ENCODE results near the gene GM2A. TPM values are rescaled to one million over a fixed set of nuclear protein-coding genes. Genes with fewer than 3 reads are reported as not detected.

The GM2A gene
- total and polyA plus RNA-seq, 2 of the 8 experiments (the other 6 are each of a cell fraction or from before 2014, with no cell fraction given): 18.5 to 32.2 TPM

DNA sequence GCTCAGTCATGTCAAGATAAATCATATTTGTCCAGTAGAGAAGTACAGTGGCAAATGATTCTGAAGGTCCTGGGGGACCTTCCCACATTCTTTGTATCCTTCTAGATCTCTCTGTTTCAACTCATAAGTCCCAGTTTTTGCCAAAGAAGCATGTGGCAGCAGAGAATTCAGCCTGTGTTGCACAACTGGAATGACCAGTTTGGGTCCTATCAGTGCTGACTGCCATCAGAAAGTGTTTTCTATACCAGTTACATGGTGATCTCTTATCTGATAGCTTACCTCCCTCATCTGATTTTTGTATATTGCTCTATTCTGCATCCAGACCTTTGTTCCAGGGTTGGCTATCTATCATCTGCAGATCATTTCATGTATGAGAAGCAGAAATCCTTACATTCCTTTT, 21.7 kb downstream of the GM2A start:
- FAIRE-seq: no peak
- H3K79me1 ChIP-seq (ENCODE audit: low read depth, low read length): no peaks in the 10 kb centered on the region
- no peak overlapping the region for H3K4me2 ChIP-seq (ENCODE audit: insufficient read depth in 1 of 2, low read depth in 2 of 2, low read length in 2 of 2)
- no peak overlapping the region for H4K5ac ChIP-seq (ENCODE audit: insufficient read length, low read depth, low read length)
- no peak overlapping the region for H2BK12ac ChIP-seq (ENCODE audit: low read depth, low read length)
- no peaks in the 10 kb centered on the region for H3K23me2 ChIP-seq (ENCODE audit: low read depth, low read length)
- H4K8ac ChIP-seq (ENCODE audit: extremely low read depth, insufficient read depth, low read length): no peak overlapping the region
- H3K9me3 ChIP-seq (ENCODE audit: insufficient read depth in 2 of 2, low read depth in 1 of 2, low read length in 1 of 2): no peaks in the 10 kb centered on the region
- H2AFZ ChIP-seq (ENCODE audit: low read length): no peak overlapping the region
- H2BK20ac ChIP-seq (ENCODE audit: low read length): no peak overlapping the region
- H2BK5ac ChIP-seq (ENCODE audit: low read depth, low read length): no peak overlapping the region
- no peaks in the 10 kb centered on the region; a peak in 1 of 8 replicates for H3K36me3 ChIP-seq (ENCODE audit: control insufficient read depth in 2 of 4, insufficient read depth in 4 of 4, low read length in 3 of 4)
- H2AK5ac ChIP-seq (ENCODE audit: low read depth, low read length): no peak overlapping the region
- no peak overlapping the region for H3K27ac ChIP-seq (ENCODE audit: low read depth, low read length)
- no peak overlapping the region for H3K14ac ChIP-seq (ENCODE audit: insufficient read length)
- no peaks in the 10 kb centered on the region for H4K20me1 ChIP-seq (replicated peaks in 1 of 2; ENCODE audit: control insufficient read depth in 1 of 2, insufficient read depth in 2 of 2, low read length in 2 of 2)
- no peak overlapping the region for H3K9ac ChIP-seq (replicated peaks in 1 of 4; ENCODE audit: extremely low read depth in 1 of 4, low read depth in 3 of 4, low read length in 3 of 4)
- no peak for DNase-seq (ENCODE audit: low read depth in 1 of 2, low spot score in 2 of 2)
- no peak overlapping the region for H3K56ac ChIP-seq (replicated peaks; ENCODE audit: insufficient read length, low read depth, low read length)
- POLR2A ChIA-PET (ENCODE audit: partially characterized antibody): no interaction called here
- H2BK120ac ChIP-seq (replicated peaks; ENCODE audit: low read depth, low read length): no peak overlapping the region
- no peak overlapping the region for H3K23ac ChIP-seq (ENCODE audit: insufficient read length)
- CTCF ChIA-PET (ENCODE audit: partially characterized antibody): interaction anchor here (0.8 to 3.1 kb wide), 8 partner anchors 8 to 378 kb away, joined by 3 to 12 read pairs (median 3); no protein-coding TSS in a partner anchor
- no peak overlapping the region for H4K91ac ChIP-seq (replicated peaks; ENCODE audit: insufficient read length, low read length)
- H3K27me3 ChIP-seq (replicated peaks in 1 of 4; ENCODE audit: control insufficient read depth in 3 of 4, extremely low read depth in 1 of 4, insufficient read depth in 3 of 4, low read length in 3 of 4): no peaks in the 10 kb centered on the region
- no peak overlapping the region for H3K4me3 ChIP-seq (ENCODE audit: extremely low read depth in 1 of 4, insufficient read depth in 2 of 4, low read depth in 3 of 4, low read length in 4 of 4)
- no peaks in the 10 kb centered on the region for H3K4me1 ChIP-seq (replicated peaks in 1 of 4; ENCODE audit: control insufficient read depth in 3 of 4, insufficient read depth in 4 of 4, low read length in 3 of 4)
- no peak overlapping the region for H2BK15ac ChIP-seq (ENCODE audit: low read length)
- no peak overlapping the region for H3K4ac ChIP-seq (replicated peaks; ENCODE audit: insufficient read length, low read depth, low read length)
- H3K18ac ChIP-seq (ENCODE audit: extremely low read depth, low read length): no peak overlapping the region
- no peaks in the 10 kb centered on the region for H3K79me2 ChIP-seq (ENCODE audit: control insufficient read depth in 1 of 2, insufficient read depth in 2 of 2, low read length in 2 of 2)
- no peak for TF ChIP-seq POLR2A (IDR thresholded peaks at IDR 0.05; ENCODE audit: control extremely low read depth in 1 of 2, low read depth in 2 of 2, low read length in 2 of 2)
- no peak for TF ChIP-seq NRF1 (IDR thresholded peaks at IDR 0.05; ENCODE audit: low read depth, low read length)
- TF ChIP-seq CTBP2 (IDR thresholded peaks at IDR 0.05; ENCODE audit: borderline replicate concordance, insufficient read depth, insufficient read length, low read length): no peak
- no peak for TF ChIP-seq SP2 (IDR thresholded peaks at IDR 0.05; ENCODE audit: low read length)
- TF ChIP-seq YY1 (IDR thresholded peaks at IDR 0.05; ENCODE audit: low read depth, low read length): no peak
- no peak for TF ChIP-seq GABPA (IDR thresholded peaks at IDR 0.05; ENCODE audit: borderline replicate concordance, insufficient read depth, low read length)
- no peak for TF ChIP-seq CHD1 (IDR thresholded peaks at IDR 0.05; ENCODE audit: low read depth, low read length)
- TF ChIP-seq TEAD4 (IDR thresholded peaks at IDR 0.05; ENCODE audit: low read depth, low read length): no peak
- no peak for TF ChIP-seq EP300 (IDR thresholded peaks at IDR 0.05; ENCODE audit: borderline replicate concordance in 1 of 2, low read depth in 2 of 2, low read length in 2 of 2)
- TF ChIP-seq, protein P1, sequence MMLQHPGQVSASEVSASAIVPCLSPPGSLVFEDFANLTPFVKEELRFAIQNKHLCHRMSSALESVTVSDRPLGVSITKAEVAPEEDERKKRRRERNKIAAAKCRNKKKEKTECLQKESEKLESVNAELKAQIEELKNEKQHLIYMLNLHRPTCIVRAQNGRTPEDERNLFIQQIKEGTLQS (IDR thresholded peaks at IDR 0.05; ENCODE audit: insufficient read depth, low read depth, low read length): no peak
- TF ChIP-seq GTF2F1 (IDR thresholded peaks at IDR 0.05; ENCODE audit: borderline replicate concordance, low read depth, low read length): no peak
- TF ChIP-seq, protein P2, sequence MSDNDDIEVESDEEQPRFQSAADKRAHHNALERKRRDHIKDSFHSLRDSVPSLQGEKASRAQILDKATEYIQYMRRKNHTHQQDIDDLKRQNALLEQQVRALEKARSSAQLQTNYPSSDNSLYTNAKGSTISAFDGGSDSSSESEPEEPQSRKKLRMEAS (IDR thresholded peaks at IDR 0.05): no peak
- TF ChIP-seq TAF1 (IDR thresholded peaks at IDR 0.05; ENCODE audit: low read depth, low read length): no peak
- no peak for TF ChIP-seq KDM1A (IDR thresholded peaks at IDR 0.05; ENCODE audit: borderline replicate concordance, low read length)
- TF ChIP-seq JUN (IDR thresholded peaks at IDR 0.05; ENCODE audit: low read depth, low read length): no peak
